Kidney (tissue), 14 donors: ENCODE data around the gene RGS9. TPM values are rescaled to one million over a fixed set of nuclear protein-coding genes. Genes with fewer than 3 reads are reported as not detected.
A peak's percentile ranks its signal among the peaks of the same experiment; 100 is the strongest.

Experiments
- DNase-seq, 5 donors: peaks; one replicate each; pipeline ENCODE4 v3.0.0-alpha.2; 2013 to 2020
- FAIRE-seq: peaks from 2 replicates; lab custom pipeline; 2012; peaks lifted over from hg19 to GRCh38; lab: Jason Lieb, UNC
- H3K27ac ChIP-seq, 2 donors: one replicate each; pipeline ENCODE4 v1.7.0; 2013; ENCODE audit warnings: low read depth in 2 of 2, low read length in 2 of 2, inconsistent platforms in 1 of 2
- H3K27me3 ChIP-seq: one replicate; pipeline ENCODE4 v1.7.1; 2013; ENCODE audit warnings: low read length, inconsistent platforms; ENCODE audit not compliant: control insufficient read depth, insufficient read depth
- H3K36me3 ChIP-seq, 3 donors: one replicate each; pipeline versions ENCODE4 v1.7.0 to v1.7.1; 2013; ENCODE audit warnings: low read length in 3 of 3, control low read depth in 1 of 3, inconsistent platforms in 1 of 3; ENCODE audit not compliant: insufficient read depth in 3 of 3, control insufficient read depth in 2 of 3
- H3K4me1 ChIP-seq, 3 donors: one replicate each; pipeline versions ENCODE4 v1.7.0 to v1.7.1; 2013; ENCODE audit warnings: low read length in 3 of 3, inconsistent platforms in 1 of 3, low read depth in 1 of 3; ENCODE audit not compliant: control insufficient read depth in 2 of 3, insufficient read depth in 2 of 3
- H3K4me3 ChIP-seq, 3 donors: one replicate each; pipeline versions ENCODE4 v1.7.0 to v1.8.1; 2013; ENCODE audit warnings: low read length in 3 of 3, control low read depth in 1 of 3, inconsistent platforms in 1 of 3
- H3K9ac ChIP-seq, 3 donors: one replicate each; pipeline versions ENCODE4 v1.7.0 to v1.7.1; 2013; ENCODE audit warnings: low read length in 3 of 3, control low read depth in 1 of 3, inconsistent platforms in 1 of 3
- H3K9me3 ChIP-seq, 3 donors: one replicate each; pipeline versions ENCODE4 v1.7.0 to v1.7.1; 2013; ENCODE audit warnings: low read length in 3 of 3, control low read depth in 1 of 3, inconsistent platforms in 1 of 3; ENCODE audit not compliant: control insufficient read depth in 2 of 3, insufficient read depth in 1 of 3
- CTCF ChIP-seq: IDR thresholded peaks from 3 replicates; pipeline ENCODE4 v1.5.1; 2012; ENCODE audit warnings: mild to moderate bottlenecking, moderate library complexity, borderline replicate concordance; ENCODE audit not compliant: insufficient read depth; ENCODE audit errors: extremely low read depth
- intact Hi-C: fragments of 100-400 bp; cut with DNase I; formaldehyde crosslinking; loops from one replicate; pipeline ENCODE4 v1.11.1; 2022
- polyA plus RNA-seq: library from polyadenylated mRNA; stranded (reverse); fragments of 350-450 nt; fragmentation: Illumina TruSeq; extraction: RNeasy Lipid Tissue Mini Kit (QIAGEN cat#74804); gene quantifications from one replicate; pipeline ENCODE4 v1.2.3, GENCODE V29; 2014; ENCODE audit warnings: low read depth, low replicate concordance; ENCODE audit not compliant: insufficient read depth
- total RNA-seq: library from RNA; stranded (reverse); fragmentation: NEBNext Ultra II Directional; extraction: Animal tissue kit (Norgen Biotek cat#: 25700); gene quantifications from one replicate; pipeline ENCODE4 v1.2.1, GENCODE V29; 2021
- donor health status: control.
- donor health status: control.
- donor health status: control.
- donor health status: control.
- donor health status: control.
- donor health status: DM: yes; HTN: yes; CAD: no.
- donor health status: Normal renal cell carcinoma (clear cell type).

Gene RGS9
- total and polyA plus RNA-seq, 2 donors from 2014 or later: 4.2 to 7.2 TPM

- no peak overlapping the region for H3K27ac ChIP-seq
- H3K36me3 ChIP-seq: no peaks in the 10 kb centered on the region
- FAIRE-seq (no peak), DNase-seq (no peak)
- no peaks in the 10 kb centered on the region for H3K27me3 ChIP-seq
- H3K9me3 ChIP-seq: no peaks in the 10 kb centered on the region
- no peak overlapping the region for H3K4me3 ChIP-seq
- H3K9ac ChIP-seq: no peak overlapping the region
- TF ChIP-seq CTCF: no peak
- intact Hi-C loops: no loop called here
- peaks cover 0 to 3% (median 0%) of the 10 kb centered on the region in 3 donors for H3K4me1 ChIP-seq
Observed at GRCh38 chr17:65227637-65228036, 90.5 kb downstream of the RGS9 start.

GRCh38 chr17:65228287-65228686, 91.1 kb downstream of the RGS9 start:
- DNase-seq (no peak), FAIRE-seq (no peak)
- Histone ChIP-seq H3K27me3 (no peaks in the 10 kb centered on the region), H3K4me1 (peaks cover 0 to 3% (median 0%) of the 10 kb centered on the region in 3 donors), H3K9me3 (no peaks in the 10 kb centered on the region), H3K27ac (no peak overlapping the region), H3K4me3 (no peak overlapping the region), H3K36me3 (no peaks in the 10 kb centered on the region), H3K9ac (no peak overlapping the region)
- intact Hi-C loops: no loop called here
- no peak for TF ChIP-seq CTCF

GRCh38 chr17:65228734-65229620, 91.8 kb downstream of the RGS9 start:
- peak in 1 of 5 donors; percentile 14 for DNase-seq
- intact Hi-C loops: no loop called here
- Histone ChIP-seq H3K9ac (no peak overlapping the region), H3K4me3 (no peak overlapping the region), H3K27me3 (no peaks in the 10 kb centered on the region), H3K4me1 (peaks cover 0 to 3% (median 0%) of the 10 kb centered on the region in 3 donors), H3K36me3 (no peaks in the 10 kb centered on the region), H3K9me3 (no peaks in the 10 kb centered on the region), H3K27ac (no peak overlapping the region)
- no peak for FAIRE-seq
- no peak for TF ChIP-seq CTCF
